HG03108 (cell line): ENCODE results near the gene SOWAHC.

ENCODE experiments used
- ATAC-seq: cut with Tn5 transposase; IDR thresholded peaks from one replicate; pipeline ENCODE4 v1.9.1; 2021; ENCODE audit warnings: moderate library complexity; ENCODE audit not compliant: unreplicated experiment

SOWAHC gene

GRCh38 chr2:109644571-109645275 is 30.6 kb downstream of the SOWAHC start:
- no peak for ATAC-seq

GRCh38 chr2:109645412-109646184 is 31.4 kb downstream of the SOWAHC start:
- no peak for ATAC-seq

- no peak for ATAC-seq
These were observed 32.8 kb downstream of the SOWAHC start for GRCh38 chr2:109646961-109647360.

- no peak for ATAC-seq
These were observed 33.5 kb downstream of the SOWAHC start for GRCh38 chr2:109647636-109648035.

- ATAC-seq: no peak
These were observed 33.9 kb downstream of the SOWAHC start for GRCh38 chr2:109648041-109648527.

GRCh38 chr2:109649736-109650695 is 35.9 kb downstream of the SOWAHC start:
- no peak for ATAC-seq

- ATAC-seq: no peak
These were observed 40.3 kb downstream of the SOWAHC start for GRCh38 chr2:109654326-109655050.

- no peak for ATAC-seq
These were observed 41.1 kb downstream of the SOWAHC start for GRCh38 chr2:109655287-109655686.

GRCh38 chr2:109659396-109660045 is 45.4 kb downstream of the SOWAHC start:
- no peak for ATAC-seq

- ATAC-seq: no peak
These were observed 46.1 kb downstream of the SOWAHC start for GRCh38 chr2:109660046-109660860.

GRCh38 chr2:109662889-109663288 is 48.7 kb downstream of the SOWAHC start:
- ATAC-seq: no peak

- no peak for ATAC-seq
These were observed 49.6 kb downstream of the SOWAHC start for GRCh38 chr2:109663721-109664120.

- no peak for ATAC-seq
These were observed 52.3 kb downstream of the SOWAHC start for GRCh38 chr2:109666466-109666865.
